Dermis blood vessel endothelial cell (primary cell): Measurements from ENCODE around the gene TBC1D10B. TPM values are rescaled to one million over a fixed set of nuclear protein-coding genes. Genes with fewer than 3 reads are reported as not detected.
"Not testable (repeated sequence)": the region's sequence is repeated elsewhere in the genome, so short reads cannot be mapped to it uniquely, and the experiment has no call there.

Experiments
- DNase-seq: peaks from one replicate; pipeline ENCODE4 v3.0.0; 2010
- total RNA-seq: library from RNA; depleted of rRNA; stranded (reverse); fragments of >200 nt; gene quantifications from 2 replicates; pipeline ENCODE4 v1.2.3, GENCODE V29; 2014

TBC1D10B gene
- total RNA-seq, 1 donor from 2014 or later: 37.4 TPM

- not testable (repeated sequence) for DNase-seq
Measured at GRCh38 chr16:30324220-30324619, 46.1 kb downstream of the TBC1D10B start.

GRCh38 chr16:30318647-30319046 is 51.6 kb downstream of the TBC1D10B start:
- DNase-seq: not testable (repeated sequence)

GRCh38 chr16:30310937-30311336 is 59.4 kb downstream of the TBC1D10B start:
- not testable (repeated sequence) for DNase-seq

- DNase-seq: not testable (repeated sequence)
Measured at GRCh38 chr16:30309255-30309654, 61.0 kb downstream of the TBC1D10B start.

Other genes with a start within 250 kb of the TBC1D10B start
- 38.7 and 60.6 TPM in 2 replicates for gene MAPK3, start 247.3 kb downstream of the TBC1D10B start, total RNA-seq
- gene CORO1A, start 186.9 kb downstream of the TBC1D10B start, total RNA-seq: 1.9 and 4.7 TPM in 2 replicates
- gene BOLA2B, start 176.8 kb downstream of the TBC1D10B start, total RNA-seq: 57.5 and 245 TPM in 2 replicates
- gene SLX1A, start 176.6 kb downstream of the TBC1D10B start, total RNA-seq: 44.0 and 72.8 TPM in 2 replicates
- gene SULT1A3, start 171.2 kb downstream of the TBC1D10B start, total RNA-seq: 2.6 and 7.1 TPM in 2 replicates
- gene NPIPB13, start 122.0 kb downstream of the TBC1D10B start, total RNA-seq: 1.1 and 4.3 TPM in 2 replicates
- gene CD2BP2, start 15.2 kb downstream of the TBC1D10B start, total RNA-seq: 44.4 and 50.4 TPM in 2 replicates
- not detected in 2 replicates for gene MYL11, start 4.3 kb upstream of the TBC1D10B start, total RNA-seq
- not detected in 2 replicates for gene SEPTIN1, start 12.1 kb upstream of the TBC1D10B start, total RNA-seq
- gene ZNF48, start 24.9 kb upstream of the TBC1D10B start, total RNA-seq: 16.5 and 20.1 TPM in 2 replicates
- gene ZNF771, start 37.1 kb upstream of the TBC1D10B start, total RNA-seq: 14.8 and 21.4 TPM in 2 replicates
- 61.3 and 61.9 TPM in 2 replicates for gene DCTPP1, start 59.5 kb upstream of the TBC1D10B start, total RNA-seq
- gene SEPHS2, start 75.4 kb upstream of the TBC1D10B start, total RNA-seq: 16.0 and 17.1 TPM in 2 replicates
- gene ITGAL, start 102.2 kb upstream of the TBC1D10B start, total RNA-seq: not detected in 2 replicates
- gene ZNF768, start 156.1 kb upstream of the TBC1D10B start, total RNA-seq: 18.6 and 21.3 TPM in 2 replicates
- 8.7 and 9.3 TPM in 2 replicates for gene ZNF747, start 164.4 kb upstream of the TBC1D10B start, total RNA-seq
- 4.4 and 4.8 TPM in 2 replicates for gene ZNF764, start 187.9 kb upstream of the TBC1D10B start, total RNA-seq
- 10.6 and 10.9 TPM in 2 replicates for gene ZNF688, start 201.2 kb upstream of the TBC1D10B start, total RNA-seq
- 8.1 and 11.9 TPM in 2 replicates for gene ZNF785, start 215.2 kb upstream of the TBC1D10B start, total RNA-seq
- gene ZNF689, start 239.9 kb upstream of the TBC1D10B start, total RNA-seq: 5.8 and 6.0 TPM in 2 replicates